Stimulated activated CD4-positive, alpha-beta T cell treated with anti-CD3 and anti-CD28 coated beads, Interleukin-2, amount 100 ng/mL, for 48 hours (primary cell): ENCODE results near the gene TMEM61.

Experiments used
- DNase-seq, 2 donors: peaks; one replicate each; pipeline ENCODE4 v3.0.0-alpha.2; 2020

The TMEM61 gene

GRCh38 chr1:55040083-55040932 lies 59.9 kb downstream of the TMEM61 start:
- no peak for DNase-seq

GRCh38 chr1:55040933-55041494 lies 60.6 kb downstream of the TMEM61 start:
- DNase-seq: no peak

- DNase-seq: no peak
Measured at GRCh38 chr1:55041613-55042012, 61.2 kb downstream of the TMEM61 start.
